Endothelial cell of umbilical vein (primary cell): ENCODE data around the gene ZBTB48. TPM values are rescaled to one million over a fixed set of nuclear protein-coding genes. Genes with fewer than 3 reads are reported as not detected.

Experiments used
- BruUV-seq: library from RNA; stranded (reverse); fragments of 400-500 nt; replicated peaks from 2 replicates; lab custom pipeline; 2021; lab: Mats Ljungman, UMichigan
- CTCF ChIA-PET: fragments of 300-600, 350-600 bp; sonication (Branson Sonifier 250); formaldehyde crosslinking; loops from one replicate; lab custom pipeline; 2021; ENCODE audit warnings: antibody characterized with exemption, inconsistent platforms; lab: Charles Lee
- POLR2A ChIA-PET: fragments of 300-600, 350-600 bp; sonication (Branson Sonifier 250); formaldehyde crosslinking; loops from one replicate; lab custom pipeline; 2021; ENCODE audit warnings: antibody characterized with exemption, inconsistent platforms; lab: Charles Lee
- DNase-seq: peaks from one replicate; pipeline ENCODE4 v3.0.0-alpha.2; 2011; ENCODE audit warnings: low read depth, low spot score
- FAIRE-seq: peaks from 2 replicates; lab custom pipeline; 2011; peaks lifted over from hg19 to GRCh38; lab: Jason Lieb, UNC
- H2AFZ ChIP-seq: 2 replicates; pipeline ENCODE4 v1.6.0; 2012; ENCODE audit warnings: low read depth, low read length, control low read depth, inconsistent platforms
- H3K27ac ChIP-seq: 2 replicates; pipeline ENCODE4 v1.5.1; 2011; ENCODE audit warnings: low read depth, mild to moderate bottlenecking, control low read depth, low read length, moderate library complexity; ENCODE audit not compliant: insufficient read depth
- H3K27me3 ChIP-seq, 2 experiments: 2 replicates each; pipeline versions ENCODE4 v1.6.0 to v1.6.1; 2011; ENCODE audit warnings: low read length in 2 of 2, mixed read lengths in 1 of 2; ENCODE audit not compliant: control insufficient read depth in 2 of 2, insufficient read depth in 2 of 2
- H3K36me3 ChIP-seq, 2 experiments: 2 replicates in 1 of 2; 3 replicates in 1 of 2; pipeline ENCODE4 v1.5.1; 2011; ENCODE audit warnings: low read length in 2 of 2, mild to moderate bottlenecking in 1 of 2, moderate library complexity in 1 of 2; ENCODE audit not compliant: control insufficient read depth in 2 of 2, insufficient read depth in 2 of 2; ENCODE audit errors: extremely low read depth in 1 of 2
- H3K4me1 ChIP-seq: 3 replicates; pipeline ENCODE4 v1.5.1; 2011; ENCODE audit warnings: mild to moderate bottlenecking, low read length; ENCODE audit not compliant: control insufficient read depth, insufficient read depth; ENCODE audit errors: extremely low read depth
- H3K4me2 ChIP-seq: 2 replicates; pipeline ENCODE4 v1.6.1; 2011; ENCODE audit warnings: low read length, control low read depth, mixed read lengths; ENCODE audit not compliant: insufficient read depth
- H3K4me3 ChIP-seq, 3 experiments: fragments of 200-600 bp in 1 of 3; sonication (generic), shearing (Covaris generic) in 1 of 3; replicated peaks in 1 of 3; 2 replicates each; pipeline ENCODE4 v1.5.1; 2011 to 2016; ENCODE audit warnings: control low read depth in 3 of 3, low read length in 3 of 3, mild to moderate bottlenecking in 2 of 3, inconsistent platforms in 1 of 3, low read depth in 1 of 3, moderate library complexity in 1 of 3; ENCODE audit not compliant: insufficient read depth in 1 of 3
- H3K79me2 ChIP-seq: 2 replicates; pipeline ENCODE4 v1.6.0; 2012; ENCODE audit warnings: low read length, inconsistent platforms; ENCODE audit not compliant: control insufficient read depth, insufficient read depth
- H3K9ac ChIP-seq: replicated peaks from 2 replicates; pipeline ENCODE3; 2011; ENCODE audit warnings: low read length, control low read depth; ENCODE audit not compliant: insufficient read depth; ENCODE audit errors: extremely low read depth
- H3K9me1 ChIP-seq: replicated peaks from 3 replicates; pipeline ENCODE4 v1.6.0; 2011; ENCODE audit warnings: mild to moderate bottlenecking, low read length; ENCODE audit not compliant: control insufficient read depth, insufficient read depth; ENCODE audit errors: extremely low read depth
- H3K9me3 ChIP-seq: replicated peaks from 2 replicates; pipeline ENCODE4 v1.5.1; 2012; ENCODE audit warnings: low read length, inconsistent platforms; ENCODE audit not compliant: control insufficient read depth, insufficient read depth
- H4K20me1 ChIP-seq: replicated peaks from 2 replicates; pipeline ENCODE3; 2011; ENCODE audit warnings: mild to moderate bottlenecking, low read length; ENCODE audit not compliant: control insufficient read depth, insufficient read depth; ENCODE audit errors: extremely low read depth
- CTCF ChIP-seq, 2 donors: IDR thresholded peaks; 1 replicate in 1 of 2; 2 replicates in 1 of 2; pipeline ENCODE4 v1.5.1; 2011; ENCODE audit warnings: low read length in 2 of 2, mild to moderate bottlenecking in 2 of 2, moderate library complexity in 2 of 2, control low read depth in 1 of 2, inconsistent platforms in 1 of 2, low read depth in 1 of 2; ENCODE audit not compliant: insufficient read depth in 1 of 2; ENCODE audit errors: extremely low read depth in 1 of 2
- EZH2 ChIP-seq: IDR thresholded peaks from 2 replicates; pipeline ENCODE4 v1.6.1; 2012; ENCODE audit warnings: borderline replicate concordance, low read depth, mild to moderate bottlenecking, moderate library complexity, low read length, inconsistent platforms; ENCODE audit not compliant: severe bottlenecking
- FOS ChIP-seq: IDR thresholded peaks from 2 replicates; pipeline ENCODE4 v1.6.1; 2011; ENCODE audit warnings: mild to moderate bottlenecking, low read length, moderate library complexity, borderline replicate concordance; ENCODE audit not compliant: insufficient read depth
- GATA2 ChIP-seq: IDR thresholded peaks from 2 replicates; pipeline ENCODE4 v1.7.0; 2011; ENCODE audit warnings: low read depth, mild to moderate bottlenecking, moderate library complexity, mixed read lengths, low read length; ENCODE audit not compliant: insufficient read length, insufficient read depth
- JUN ChIP-seq: IDR thresholded peaks from 2 replicates; pipeline ENCODE4 v1.6.1; 2011; ENCODE audit warnings: borderline replicate concordance, low read depth; ENCODE audit not compliant: insufficient read length, insufficient read depth
- MYC ChIP-seq: IDR thresholded peaks from one replicate; pipeline ENCODE4 v1.6.1; 2011; ENCODE audit warnings: mild to moderate bottlenecking, low read depth, low read length
- POLR2A ChIP-seq: IDR thresholded peaks from 2 replicates; pipeline ENCODE4 v1.6.1; 2012; ENCODE audit warnings: low read depth, mild to moderate bottlenecking, control low read depth, low read length
- POLR2AphosphoS5 ChIP-seq: IDR thresholded peaks from 2 replicates; pipeline ENCODE4 v1.6.1; 2012; ENCODE audit warnings: low read depth, mild to moderate bottlenecking, control low read depth, low read length, moderate library complexity; ENCODE audit not compliant: insufficient read depth
- dilution Hi-C: fragments of 300-500 bp; cut with MboI; formaldehyde crosslinking; loops from one replicate; pipeline ENCODE4 v1.15.0; 2019; ENCODE audit warnings: low sequenced_read_pairs; ENCODE audit not compliant: extremely low pct_ligation_motif_present
- intact Hi-C: fragments of 100-400 bp; cut with micrococcal nuclease; formaldehyde crosslinking; loops from one replicate; pipeline ENCODE4 v1.10.0; 2022
- polyA plus RNA-seq, 4 experiments: library from polyadenylated mRNA; depleted of rRNA in 3 of 4; stranded (reverse) in 3 of 4; unstranded in 1 of 4; fragments of >200 nt; gene quantifications; 2 replicates each; pipeline versions ENCODE4 v1.2.1 to v1.2.3, GENCODE V29; 2011 to 2012; ENCODE audit warnings: missing spikeins in 1 of 4
- total RNA-seq: library from RNA; stranded (reverse); gene quantifications from 2 replicates; pipeline ENCODE4 v1.2.3, GENCODE V29; 2021
- TF ChIP-seq, protein P1 (sequence below): IDR thresholded peaks from 2 replicates; pipeline ENCODE4 v1.6.1; 2011; ENCODE audit not compliant: insufficient read depth, insufficient read length

ZBTB48 gene
- total and polyA plus RNA-seq, 2 donors (not counting 3 experiments of a cell fraction or from before 2014, with no cell fraction given) = 20.9 to 25.1 TPM

DNA sequence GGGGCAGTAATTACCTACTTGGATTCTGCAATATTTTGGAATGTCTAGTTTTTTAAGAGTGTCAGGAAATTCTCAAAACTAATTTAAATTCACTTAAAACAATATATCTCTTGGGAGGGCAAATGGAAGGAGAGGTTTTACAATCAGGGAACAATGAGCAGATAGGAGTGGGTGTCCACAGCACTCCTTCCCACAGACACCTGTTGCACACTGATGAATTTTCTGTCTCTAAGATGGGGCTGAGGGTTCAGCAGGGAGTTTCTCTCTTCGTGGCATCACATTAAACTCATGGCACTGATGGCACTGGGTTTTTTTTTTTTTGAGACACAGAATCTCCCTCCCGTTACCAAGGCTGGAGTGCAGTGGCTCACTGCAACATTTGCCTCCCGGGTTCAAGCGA is 39.3 kb downstream of the ZBTB48 start:
- intact Hi-C loops = no loop called here
- Histone ChIP-seq H3K4me3 (no peak overlapping the region), H4K20me1 (peaks cover 4% of the 10 kb centered on the region), H3K27ac (no peak overlapping the region), H3K9ac (no peak overlapping the region), H3K79me2 (peaks cover 36% of the 10 kb centered on the region), H3K9me3 (no peaks in the 10 kb centered on the region), H3K36me3 (peaks cover 12 to 19% of the 10 kb centered on the region in 2 experiments), H3K27me3 (no peaks in the 10 kb centered on the region), H2AFZ (no peak overlapping the region), H3K4me1 (peaks cover 5% of the 10 kb centered on the region), H3K4me2 (no peak overlapping the region), H3K9me1 (no peaks in the 10 kb centered on the region)
- ChIA-PET CTCF (no interaction called here), POLR2A (no interaction called here)
- BruUV-seq = no TSS peak
- dilution Hi-C loops = no loop called here
- FAIRE-seq (no peak), DNase-seq (no peak)
- TF ChIP-seq POLR2A = no peak
- TF ChIP-seq GATA2 = no peak
- TF ChIP-seq MYC = no peak
- no peak for TF ChIP-seq JUN
- TF ChIP-seq FOS = no peak

DNA sequence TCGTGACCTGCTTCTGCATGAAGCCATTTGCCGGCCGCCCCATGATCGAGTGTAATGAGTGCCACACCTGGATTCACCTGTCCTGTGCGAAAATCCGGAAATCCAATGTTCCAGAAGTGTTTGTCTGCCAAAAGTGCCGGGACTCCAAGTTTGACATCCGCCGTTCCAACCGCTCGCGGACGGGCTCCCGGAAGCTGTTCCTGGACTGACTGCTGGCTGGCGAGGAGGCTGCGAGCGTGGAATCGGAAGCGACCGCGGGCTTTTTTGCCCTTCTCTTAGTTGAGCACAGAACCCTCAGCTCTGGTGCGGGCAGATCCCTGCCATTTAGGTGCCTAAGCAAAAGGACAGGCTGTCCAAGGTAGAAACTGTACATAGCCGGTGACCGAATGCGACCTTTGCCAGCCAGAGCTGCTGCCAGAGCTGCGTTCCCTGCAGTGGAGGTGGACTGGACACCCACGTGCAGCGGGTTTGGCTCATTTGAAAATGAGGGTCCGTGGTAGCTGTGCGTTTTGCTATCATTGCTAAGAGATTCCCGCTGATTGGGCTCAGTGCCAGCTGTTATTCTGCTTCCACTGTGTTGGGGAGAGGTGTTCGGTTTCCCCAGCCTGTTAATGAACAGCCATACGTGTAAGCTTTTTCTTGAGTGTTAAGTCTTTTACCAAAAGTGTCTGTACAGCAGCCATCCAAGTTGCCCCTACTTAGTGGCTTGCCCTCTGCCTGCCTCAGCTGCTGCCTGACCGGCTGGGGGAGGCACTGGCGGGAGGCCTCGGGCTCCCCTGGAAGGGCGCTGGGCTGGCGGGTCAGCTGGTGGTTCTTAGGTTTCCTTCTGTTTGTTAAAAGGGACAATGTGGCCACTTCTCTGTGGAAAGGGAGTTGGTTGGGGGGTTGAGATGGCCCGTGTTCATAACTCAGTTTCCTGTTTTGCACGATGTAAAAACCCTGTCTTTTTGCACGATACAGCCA is 41.9 kb downstream of the ZBTB48 start:
- TF ChIP-seq FOS (no peak), CTCF (IDR thresholded peaks at IDR 0.05; ENCODE audit: extremely low read depth in 1 of 2, insufficient read depth in 1 of 2, low read depth in 1 of 2, low read length in 2 of 2) (no peak), POLR2A (no peak), EZH2 (no peak), POLR2AphosphoS5 (no peak), MYC (no peak), GATA2 (no peak), JUN (no peak)
- TF ChIP-seq, protein P1, sequence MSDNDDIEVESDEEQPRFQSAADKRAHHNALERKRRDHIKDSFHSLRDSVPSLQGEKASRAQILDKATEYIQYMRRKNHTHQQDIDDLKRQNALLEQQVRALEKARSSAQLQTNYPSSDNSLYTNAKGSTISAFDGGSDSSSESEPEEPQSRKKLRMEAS = no peak
- Histone ChIP-seq H3K36me3 (peaks cover 12 to 19% of the 10 kb centered on the region in 2 experiments), H3K4me1 (peaks cover 4% of the 10 kb centered on the region), H3K4me2 (no peak overlapping the region), H2AFZ (no peak overlapping the region), H3K27me3 (no peaks in the 10 kb centered on the region), H4K20me1 (no peaks in the 10 kb centered on the region), H3K79me2 (peaks cover 33% of the 10 kb centered on the region), H3K9me1 (no peaks in the 10 kb centered on the region), H3K9me3 (no peaks in the 10 kb centered on the region), H3K9ac (no peak overlapping the region), H3K4me3 (no peak overlapping the region), H3K27ac (no peak overlapping the region)
- no TSS peak for BruUV-seq
- FAIRE-seq (no peak), DNase-seq (no peak)
- ChIA-PET CTCF (no interaction called here), POLR2A (no interaction called here)
- intact Hi-C loops (no loop called here), dilution Hi-C loops (no loop called here)
